HG02610 (cell line): Measurements from ENCODE around the gene BIK.

Experiments used
- ATAC-seq: cut with Tn5 transposase; IDR thresholded peaks from one replicate; pipeline ENCODE4 v1.9.1; 2021; ENCODE audit warnings: mild to moderate bottlenecking, moderate library complexity; ENCODE audit not compliant: unreplicated experiment

BIK gene, protein sequence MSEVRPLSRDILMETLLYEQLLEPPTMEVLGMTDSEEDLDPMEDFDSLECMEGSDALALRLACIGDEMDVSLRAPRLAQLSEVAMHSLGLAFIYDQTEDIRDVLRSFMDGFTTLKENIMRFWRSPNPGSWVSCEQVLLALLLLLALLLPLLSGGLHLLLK

DNA sequence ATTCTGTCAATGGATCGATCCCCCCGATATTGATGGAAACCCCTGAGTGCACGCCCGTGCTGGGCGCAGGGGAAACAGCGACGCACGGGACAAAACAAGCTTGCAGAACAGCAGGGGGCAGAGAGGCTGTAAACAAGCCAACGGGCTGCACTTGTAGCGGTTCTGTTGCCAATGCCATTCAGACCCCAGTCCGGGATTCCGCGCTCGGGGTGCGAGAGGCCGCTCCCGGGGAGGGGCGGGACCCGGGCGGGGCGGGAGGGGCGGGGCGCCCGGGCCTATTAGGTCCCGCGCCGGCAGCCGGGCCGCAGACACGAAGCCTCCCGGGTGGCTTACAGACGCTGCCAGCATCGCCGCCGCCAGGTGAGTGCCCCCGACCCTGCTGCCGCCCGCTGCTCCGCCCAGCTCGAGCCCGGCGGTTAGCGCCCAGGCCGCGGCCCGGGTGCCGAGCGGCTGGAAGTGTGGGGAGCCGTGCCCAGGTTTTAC, at the start of gene BIK:
Gene BIK, plus strand, starts transcription at position 307 of the 483 bp plus-strand sequence. CDS start 13,273 bp downstream, outside the sequence.
- ATAC-seq = no peak

DNA sequence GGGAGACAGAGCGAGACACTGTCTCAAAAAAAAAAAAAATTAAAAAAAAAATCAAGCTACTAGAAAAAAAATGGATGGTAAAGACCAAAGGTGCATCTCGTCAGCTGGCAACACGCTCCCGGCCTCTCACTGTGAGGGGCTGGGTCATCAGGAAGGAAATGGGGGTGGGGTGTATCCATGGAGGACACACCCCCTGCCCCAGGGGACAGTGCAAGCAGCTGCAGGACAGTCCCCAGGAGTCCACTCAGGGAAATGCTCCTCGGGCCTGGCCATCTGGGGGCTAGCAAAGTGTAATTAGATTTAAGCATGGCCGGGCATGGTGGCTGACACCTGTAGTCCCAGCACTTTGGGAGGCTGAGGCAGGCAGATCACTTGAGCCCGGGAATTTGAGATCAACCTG, 44.4 kb upstream of the BIK start:
- no peak for ATAC-seq

DNA sequence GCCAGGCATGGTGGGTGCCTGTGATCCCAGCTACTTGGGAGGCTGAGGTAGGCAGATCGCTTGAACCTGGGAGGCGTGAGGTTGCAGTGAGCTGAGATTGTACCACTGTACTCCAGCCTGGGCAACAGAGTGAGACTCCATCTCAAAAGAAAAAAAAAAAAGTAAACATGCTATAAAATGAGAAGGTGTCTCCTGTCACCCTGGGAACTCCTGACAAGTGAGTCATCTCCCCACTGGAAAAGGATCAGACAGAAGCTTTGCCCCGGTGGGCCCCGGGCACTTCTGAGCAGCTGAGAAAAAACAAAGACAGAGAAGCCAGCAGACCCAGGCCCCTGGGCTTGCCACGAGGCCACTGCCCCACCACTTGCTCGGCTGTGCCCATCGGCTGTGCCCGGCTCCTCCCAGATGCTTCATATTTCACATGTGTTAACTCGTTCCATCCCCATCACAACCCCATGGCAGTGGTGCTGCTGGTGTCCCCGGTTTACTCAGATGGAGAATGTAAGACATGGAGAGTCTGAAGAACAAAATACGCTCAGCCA, 43.6 kb upstream of the BIK start:
- no peak for ATAC-seq

DNA sequence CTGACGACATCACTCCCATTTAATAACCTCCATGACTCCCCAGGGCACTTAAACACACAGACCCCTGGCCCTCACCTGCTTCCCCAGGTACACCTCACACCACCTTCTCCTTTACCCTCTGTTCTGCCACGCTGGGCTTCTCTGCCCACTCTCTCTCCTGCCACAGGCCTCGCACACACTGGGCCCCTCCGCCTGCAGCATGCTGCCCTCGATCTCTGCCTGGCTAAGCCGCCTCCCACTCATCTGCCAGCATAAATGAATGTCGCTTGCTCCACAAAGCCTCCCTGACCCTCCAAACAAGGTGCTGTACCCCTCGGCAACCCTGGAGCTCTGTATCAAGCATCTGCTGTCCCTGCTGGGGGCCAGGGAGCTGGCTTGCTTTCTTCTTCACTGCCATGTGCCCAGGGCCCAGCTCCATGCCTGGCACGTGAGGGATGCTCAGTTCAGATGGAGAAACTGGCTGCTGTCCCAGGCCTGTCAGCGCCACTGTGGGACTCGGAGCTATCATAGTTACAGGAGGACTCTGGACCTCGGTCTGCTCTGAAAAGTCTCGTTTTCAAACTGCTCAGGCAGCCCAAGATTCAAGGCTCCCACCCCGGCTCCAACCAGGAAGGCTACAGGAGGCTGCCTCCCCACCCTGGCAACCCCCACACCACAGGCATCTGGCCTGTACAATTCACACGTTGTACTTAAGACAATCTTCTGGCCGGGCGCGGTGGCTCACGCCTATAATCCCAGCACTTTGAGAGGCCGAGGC, 33.3 kb upstream of the BIK start:
- ATAC-seq = no peak

DNA sequence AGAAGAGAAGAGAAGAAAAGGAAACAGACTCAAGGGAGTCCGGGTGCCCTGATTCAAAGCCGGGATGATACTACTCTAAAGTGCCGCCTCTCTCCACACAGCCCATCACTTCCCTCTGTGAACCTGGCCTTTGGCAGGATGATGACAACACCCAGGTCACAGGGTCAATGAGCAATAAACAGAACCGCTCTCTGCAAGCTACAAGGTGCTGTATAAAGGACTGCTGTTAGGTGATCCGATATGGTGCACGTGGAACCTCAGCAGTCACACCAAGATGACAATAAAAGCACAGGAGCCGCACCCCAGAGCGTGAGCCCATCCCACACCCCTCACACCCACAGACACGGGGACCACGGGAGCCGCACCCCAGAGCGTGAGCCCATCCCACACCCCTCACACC, 32.0 kb upstream of the BIK start:
- no peak for ATAC-seq

DNA sequence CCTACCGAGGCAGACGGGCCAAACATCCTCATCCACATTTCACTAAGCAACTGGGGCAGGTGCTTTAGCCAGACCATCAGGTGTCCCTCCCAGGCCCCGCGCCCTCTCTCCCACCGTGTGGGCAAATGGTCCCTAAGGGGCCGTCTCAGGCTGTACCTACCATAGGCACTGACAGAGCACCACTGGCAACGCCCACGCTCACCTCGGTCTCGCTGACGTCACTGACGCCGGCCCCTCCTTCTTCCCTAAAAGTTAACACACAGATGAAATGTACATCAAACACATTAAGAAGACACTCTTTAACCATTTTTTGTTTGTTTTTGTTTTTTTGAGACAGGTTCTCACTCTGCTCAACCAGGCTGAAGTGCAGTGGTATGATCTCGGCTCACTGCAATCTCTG, 30.8 kb upstream of the BIK start:
- no peak for ATAC-seq

DNA sequence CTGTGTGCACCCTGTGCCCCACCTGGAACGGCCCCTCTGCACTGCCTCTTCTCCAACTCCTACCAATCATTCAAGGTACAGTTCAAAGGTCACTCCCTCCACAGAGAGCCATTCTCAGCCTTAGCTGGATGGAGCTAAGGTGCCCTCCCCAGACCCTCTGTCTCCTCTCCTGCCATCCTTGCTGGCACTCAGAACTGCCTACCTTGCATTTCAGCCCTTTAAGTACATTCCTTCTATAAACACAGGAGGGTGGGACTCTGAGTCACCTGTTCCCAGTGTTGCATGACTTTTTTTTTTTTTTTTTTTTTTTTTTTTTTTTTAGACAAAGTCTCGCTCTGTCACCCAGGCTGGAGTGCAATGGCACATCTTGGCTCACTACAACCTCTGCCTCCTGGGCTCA, 29.9 kb upstream of the BIK start:
- ATAC-seq = no peak

DNA sequence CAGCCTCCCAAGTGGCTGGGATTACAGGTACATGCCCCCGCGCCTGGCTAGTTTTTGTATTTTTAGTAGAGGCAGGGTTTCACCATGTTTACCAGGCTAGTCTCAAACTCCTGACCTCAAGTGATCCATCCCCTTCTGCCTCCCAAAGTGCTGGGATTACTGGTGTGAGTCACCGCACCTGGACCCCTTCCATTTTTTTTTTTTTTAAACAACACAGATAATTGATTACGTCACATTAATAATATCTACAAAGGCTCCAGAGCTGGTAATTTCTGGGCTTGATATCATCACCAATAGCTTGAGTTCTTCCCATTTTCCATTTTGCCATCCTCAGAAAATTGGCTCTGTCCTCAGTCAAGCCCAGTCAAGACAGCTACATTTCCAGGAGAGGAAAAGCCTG, 28.6 kb upstream of the BIK start:
- ATAC-seq = no peak

DNA sequence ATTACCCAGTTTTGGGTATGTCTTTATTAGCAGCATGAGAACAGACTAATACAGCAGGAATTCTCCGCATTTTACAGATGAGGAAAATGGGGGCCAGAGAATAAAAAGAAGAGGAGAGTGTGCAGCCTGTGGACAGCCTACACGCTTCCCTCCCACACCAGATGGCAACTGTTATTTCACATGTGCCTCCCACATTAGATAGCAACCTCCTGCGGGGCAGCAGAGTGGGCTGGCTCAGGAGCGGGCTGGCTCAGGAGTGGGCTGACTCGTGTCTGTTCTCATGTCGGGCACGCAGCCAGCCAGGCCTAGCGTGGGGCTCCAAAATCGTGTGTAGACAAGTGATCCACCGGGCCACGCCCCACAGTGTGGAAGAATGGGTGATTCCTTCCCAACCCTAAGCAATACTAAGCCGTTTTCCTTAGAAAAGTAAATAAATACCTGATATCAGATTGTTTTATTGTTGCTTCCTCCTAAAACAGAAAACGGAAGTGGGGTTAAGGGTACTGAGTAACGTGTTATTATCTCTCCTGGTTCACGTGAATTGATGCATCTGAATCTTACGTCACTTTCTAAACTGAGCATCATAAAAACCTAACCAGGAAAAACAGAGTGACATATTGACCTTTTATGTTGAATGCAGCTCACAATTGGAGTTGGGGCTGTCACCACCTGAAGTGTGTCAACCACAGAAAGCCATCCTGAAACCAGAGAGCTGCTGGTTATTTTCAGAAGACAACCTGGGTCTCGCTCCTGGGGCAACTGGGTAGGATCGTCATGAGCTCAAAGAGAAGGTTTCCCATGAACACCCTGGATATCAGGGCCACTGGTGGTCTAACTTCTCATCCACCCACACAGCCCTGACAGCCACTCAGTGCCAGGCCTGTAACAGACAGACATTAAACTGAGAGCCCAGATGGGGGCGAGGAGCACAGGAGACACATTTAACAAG, 24.6 kb upstream of the BIK start:
- ATAC-seq = no peak

DNA sequence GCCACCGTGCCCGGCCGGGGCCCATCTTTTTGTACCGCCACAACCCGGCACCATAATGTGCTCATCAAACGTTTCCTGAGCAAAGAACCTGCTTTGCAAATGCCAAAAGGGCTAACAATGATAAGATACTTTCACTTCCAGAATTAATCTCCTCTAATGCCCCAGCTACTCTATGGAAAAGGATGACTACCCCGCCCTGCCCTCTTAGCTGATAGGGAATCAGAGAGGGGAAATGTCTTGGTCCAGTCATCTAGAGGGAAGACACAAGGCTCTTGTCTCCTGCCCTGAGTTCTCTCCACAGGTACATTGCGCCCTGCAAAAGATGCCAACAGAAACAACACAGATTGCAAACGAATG, 21.9 kb upstream of the BIK start:
- no peak for ATAC-seq

DNA sequence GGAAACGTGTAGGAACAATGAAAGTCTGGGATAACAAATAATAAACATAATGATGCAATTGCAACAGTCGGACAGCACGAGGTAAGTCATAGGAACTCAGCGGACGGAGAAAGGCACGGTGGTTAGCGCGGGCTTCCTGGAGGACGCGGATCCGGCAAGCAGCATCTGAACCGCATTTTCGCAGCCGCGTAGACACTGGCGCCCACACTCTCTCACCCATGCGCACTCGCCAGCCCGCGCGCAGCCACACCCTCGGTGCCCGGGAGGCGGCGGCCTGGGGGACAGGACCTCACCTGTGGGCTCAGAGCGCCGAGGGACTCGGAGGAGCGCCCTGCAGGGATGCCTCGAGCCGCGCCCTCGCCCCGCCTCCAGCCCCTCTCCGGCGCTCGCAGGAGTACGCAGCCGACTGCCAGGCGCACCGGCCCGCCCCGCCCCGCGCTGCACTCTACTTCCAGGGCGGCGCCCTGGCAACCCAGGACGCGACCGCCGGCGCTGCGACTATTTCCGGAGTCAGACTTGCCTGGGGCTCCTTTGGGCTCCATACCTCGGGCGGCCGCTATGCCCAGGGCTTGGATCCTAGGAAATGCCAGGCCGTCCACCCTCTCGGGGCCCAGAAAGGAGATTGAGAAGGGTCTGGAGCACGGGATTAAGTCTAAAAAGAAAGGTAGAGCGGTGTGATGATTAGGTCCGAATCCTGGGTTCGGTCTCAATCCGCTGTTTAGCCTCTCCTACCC, 21.4 kb upstream of the BIK start, which contains the start of gene TTLL1:
Gene TTLL1, minus strand, starts transcription at position 408 of the 734 bp plus-strand sequence. CDS start 13,805 bp downstream, outside the sequence.
- ATAC-seq = peak; percentile 76

DNA sequence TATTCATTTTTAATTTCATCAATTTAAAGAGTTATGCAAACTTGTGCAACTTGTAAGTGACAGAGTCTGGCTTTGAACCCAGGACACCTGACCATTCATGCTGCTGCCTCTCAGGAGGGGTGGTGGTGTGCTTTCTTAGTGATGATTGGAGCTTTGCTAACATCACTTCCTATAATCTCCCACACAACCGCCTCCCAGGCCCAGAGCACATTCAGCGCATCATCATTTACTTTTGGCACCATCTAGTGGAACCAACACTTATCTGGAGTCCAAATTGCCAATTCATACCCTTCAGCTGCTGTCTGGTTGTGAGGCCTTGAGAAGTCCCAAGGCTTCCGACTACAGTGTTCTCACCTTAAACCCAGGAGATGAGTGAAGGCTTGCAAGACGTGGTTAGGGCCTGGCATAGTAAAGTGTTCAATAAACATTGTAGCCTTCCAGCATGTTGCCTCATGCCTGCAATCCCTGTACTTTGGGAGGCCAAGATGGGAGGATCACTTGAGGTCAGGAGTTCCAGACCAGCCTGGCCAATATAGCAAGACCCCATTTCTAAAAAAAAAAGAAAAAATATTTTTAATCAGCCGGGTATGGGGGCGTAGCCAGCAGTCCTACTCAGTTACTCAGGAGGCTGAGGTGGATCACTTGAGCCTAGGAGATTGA, 20.3 kb upstream of the BIK start:
- ATAC-seq = no peak

DNA sequence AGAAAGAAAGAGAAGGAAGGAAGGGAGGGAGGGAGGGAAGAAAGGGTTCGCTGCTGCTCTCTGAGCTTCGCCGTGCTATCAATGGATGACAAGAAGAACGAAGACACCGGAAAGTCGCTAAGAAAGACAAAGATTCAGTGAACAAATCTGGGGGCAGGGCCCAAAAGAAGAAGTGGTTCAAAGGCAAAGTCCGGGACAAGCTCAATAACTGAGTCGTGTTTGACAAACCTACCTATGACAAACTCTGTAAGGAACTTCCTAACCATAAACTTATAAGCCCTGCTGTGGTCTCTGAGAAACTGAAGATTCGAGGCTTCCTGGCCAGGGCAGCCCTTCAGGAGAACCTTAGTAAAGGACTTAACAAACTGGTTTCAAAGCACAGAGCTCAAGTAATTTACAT, 18.5 kb upstream of the BIK start:
- ATAC-seq = no peak

DNA sequence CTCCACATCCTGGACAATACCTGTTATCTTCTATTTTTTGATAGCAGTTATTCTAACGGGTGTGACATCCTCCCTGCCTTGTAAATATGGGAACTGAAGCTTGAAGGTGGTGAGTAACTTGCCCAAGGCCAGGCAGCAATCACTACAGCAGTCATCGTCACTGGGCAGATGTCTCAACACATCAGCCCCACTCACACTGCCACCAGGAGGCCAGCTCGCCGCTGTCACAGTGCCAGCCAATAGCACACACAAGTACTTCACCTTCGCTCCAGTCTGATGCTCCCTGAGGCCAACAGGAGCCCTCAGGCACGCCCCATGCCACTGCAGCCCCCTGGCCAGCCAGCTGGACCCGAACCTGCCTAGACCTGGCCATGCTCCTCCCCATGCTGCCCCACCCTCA, 16.5 kb upstream of the BIK start:
- ATAC-seq = no peak

DNA sequence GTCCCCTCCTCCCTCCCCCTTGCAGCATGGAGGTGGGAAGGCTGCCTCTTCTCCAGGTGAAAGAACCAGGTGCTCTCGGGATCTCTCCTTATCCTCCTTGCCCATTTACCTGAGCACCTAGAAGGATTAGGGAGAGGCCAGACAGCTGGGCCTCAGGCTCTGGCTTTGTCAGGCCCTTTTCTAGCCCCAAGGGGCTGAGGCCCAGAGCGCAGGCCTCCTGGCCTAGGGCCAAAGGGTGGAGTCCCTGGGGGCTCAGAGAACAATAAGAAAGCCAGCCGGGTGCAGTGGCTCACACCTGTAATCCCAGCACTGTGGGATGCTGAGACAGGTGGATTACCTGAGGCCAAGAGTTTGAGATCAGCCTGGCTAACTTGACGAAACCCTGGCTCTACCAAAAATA, 16.0 kb upstream of the BIK start:
- no peak for ATAC-seq

DNA sequence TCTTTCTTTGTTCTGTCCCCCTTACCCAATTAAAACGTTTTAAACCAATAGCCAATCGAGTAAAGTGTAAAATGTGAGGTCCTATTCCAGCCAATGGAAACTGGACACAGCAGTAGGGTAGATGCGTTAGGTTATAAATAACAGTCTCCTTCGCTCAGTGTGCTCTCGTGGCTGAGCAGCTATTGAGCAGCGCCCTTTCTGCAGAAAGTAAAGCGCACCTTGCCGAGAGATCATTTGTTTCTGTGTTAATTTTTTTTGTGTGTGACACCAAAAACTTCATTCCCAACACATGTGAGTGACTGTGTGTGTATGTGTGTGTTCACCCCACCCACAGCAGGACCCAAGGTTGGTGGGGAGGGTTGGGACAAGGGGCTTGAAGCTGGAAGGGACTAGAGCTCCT, 14.1 kb upstream of the BIK start:
- ATAC-seq = no peak

DNA sequence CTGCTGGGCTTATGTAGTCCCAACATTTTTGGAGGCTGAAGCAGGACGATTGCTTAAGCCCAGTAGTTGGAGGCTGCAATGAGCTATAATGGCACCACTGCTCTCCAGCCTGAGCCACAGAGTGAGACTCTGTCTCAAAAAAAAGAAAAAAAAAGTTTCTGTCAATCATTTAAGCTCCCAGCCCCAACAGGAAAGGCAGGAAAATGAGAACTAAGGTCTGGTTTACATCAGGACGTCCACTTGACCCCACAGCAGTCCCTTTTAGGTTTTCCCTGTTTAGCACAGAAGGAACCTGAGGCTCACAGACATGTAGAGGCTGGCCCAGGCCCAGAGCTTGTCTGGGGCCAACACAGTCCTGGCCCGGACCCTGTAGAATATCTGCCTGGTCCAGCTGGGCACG, 12.2 kb upstream of the BIK start:
- no peak for ATAC-seq

DNA sequence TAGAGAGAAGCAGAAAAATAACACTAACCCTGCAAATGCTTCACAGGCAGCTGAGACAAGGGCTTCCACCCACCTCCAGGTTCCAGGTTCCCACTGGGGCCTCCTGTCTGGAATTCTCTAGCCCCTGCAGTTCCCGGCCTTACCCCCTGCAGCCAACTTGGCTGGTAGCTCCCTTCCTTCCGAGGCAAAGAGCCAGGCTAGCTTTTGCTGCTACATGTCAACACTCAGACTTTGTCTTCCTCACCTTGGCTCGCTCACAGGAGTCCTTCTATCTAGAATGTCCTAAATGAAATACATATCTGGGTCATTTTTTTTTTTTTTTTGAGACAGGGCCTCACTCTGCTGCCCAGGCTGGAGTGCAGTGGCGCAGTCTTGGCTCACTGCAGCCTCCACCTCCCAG, 11.5 kb upstream of the BIK start:
- ATAC-seq = no peak

DNA sequence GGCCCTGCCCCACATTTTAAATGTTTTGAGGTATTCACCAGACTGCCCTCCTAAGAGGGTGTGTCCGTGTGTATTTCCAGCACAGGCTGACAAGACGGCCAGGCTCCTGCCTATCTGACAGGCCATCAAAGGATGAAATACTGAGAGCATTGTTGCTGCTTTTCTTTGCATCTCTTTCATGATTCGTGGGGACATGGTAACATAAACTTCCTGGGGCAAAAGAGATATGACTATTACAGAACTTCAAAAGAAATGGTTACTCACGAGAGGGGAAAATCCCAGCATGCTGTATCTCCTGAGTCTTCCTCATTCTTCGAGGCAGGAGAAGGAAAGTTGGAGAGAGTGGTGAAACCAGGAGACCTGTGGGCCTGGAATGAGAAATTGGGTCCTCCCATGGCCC, 10.3 kb upstream of the BIK start:
- no peak for ATAC-seq

DNA sequence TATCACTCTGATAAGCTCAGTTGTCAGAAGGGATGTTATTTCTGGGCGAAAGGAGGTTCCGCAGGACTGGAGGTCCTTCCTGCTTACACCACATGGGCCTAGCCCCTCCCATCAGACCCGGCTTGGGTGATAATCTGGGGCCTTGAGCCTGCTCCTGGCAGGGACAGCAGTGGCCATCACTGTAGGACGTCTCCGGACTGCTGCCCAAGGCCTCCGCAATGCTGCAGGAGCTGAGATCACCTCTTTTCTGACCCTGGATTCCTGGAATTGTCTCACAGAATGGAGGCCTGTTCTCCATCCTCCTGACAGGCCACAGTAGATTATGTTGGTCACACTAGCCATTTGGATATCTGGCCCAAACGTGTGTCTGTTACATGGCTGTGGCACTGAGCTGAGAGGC, 9.2 kb upstream of the BIK start:
- ATAC-seq = no peak
